Effector memory CD4-positive, alpha-beta T cell (primary cell): ENCODE data around the gene FBXL17.

ENCODE experiments used
- DNase-seq, 3 donors: peaks; one replicate each; pipeline ENCODE4 v3.0.0-alpha.2; 2020
- H3K27ac ChIP-seq: 2 replicates; pipeline ENCODE4 v1.7.0; 2013; ENCODE audit warnings: mild to moderate bottlenecking, low read length, moderate library complexity; ENCODE audit not compliant: insufficient read depth, poor library complexity, severe bottlenecking
- H3K27me3 ChIP-seq: replicated peaks from 2 replicates; pipeline ENCODE4 v1.7.0; 2013; ENCODE audit warnings: mild to moderate bottlenecking, low read length; ENCODE audit not compliant: insufficient read depth, control insufficient read depth, poor library complexity, severe bottlenecking
- H3K36me3 ChIP-seq: 2 replicates; pipeline ENCODE4 v1.7.0; 2013; ENCODE audit warnings: mild to moderate bottlenecking, low read length, moderate library complexity; ENCODE audit not compliant: control insufficient read depth, insufficient read depth
- H3K4me1 ChIP-seq: 2 replicates; pipeline ENCODE4 v1.7.0; 2013; ENCODE audit warnings: low read length, mild to moderate bottlenecking; ENCODE audit not compliant: control insufficient read depth, insufficient read depth, poor library complexity, severe bottlenecking
- H3K4me3 ChIP-seq: 2 replicates; pipeline ENCODE4 v1.7.0; 2013; ENCODE audit warnings: low read length, low read depth, mild to moderate bottlenecking; ENCODE audit not compliant: insufficient read depth, poor library complexity, severe bottlenecking
- H3K9me3 ChIP-seq: 2 replicates; pipeline ENCODE4 v1.7.0; 2013; ENCODE audit warnings: mild to moderate bottlenecking, low read length, moderate library complexity; ENCODE audit not compliant: control insufficient read depth

Gene FBXL17

GRCh38 chr5:107930891-107931290 is 451.0 kb downstream of the FBXL17 start:
- no peaks in the 10 kb centered on the region for H3K27me3 ChIP-seq
- DNase-seq: no peak
- no peaks in the 10 kb centered on the region for H3K9me3 ChIP-seq
- H3K36me3 ChIP-seq: no peaks in the 10 kb centered on the region
- H3K27ac ChIP-seq: no peak overlapping the region
- no peak overlapping the region for H3K4me3 ChIP-seq
- no peaks in the 10 kb centered on the region for H3K4me1 ChIP-seq

- no peaks in the 10 kb centered on the region for H3K9me3 ChIP-seq
- H3K4me1 ChIP-seq: no peaks in the 10 kb centered on the region
- H3K36me3 ChIP-seq: no peaks in the 10 kb centered on the region
- DNase-seq: no peak
- no peaks in the 10 kb centered on the region for H3K27me3 ChIP-seq
- H3K27ac ChIP-seq: no peak overlapping the region
- H3K4me3 ChIP-seq: no peak overlapping the region
Observed at GRCh38 chr5:107930092-107930491, 451.8 kb downstream of the FBXL17 start.

DNA sequence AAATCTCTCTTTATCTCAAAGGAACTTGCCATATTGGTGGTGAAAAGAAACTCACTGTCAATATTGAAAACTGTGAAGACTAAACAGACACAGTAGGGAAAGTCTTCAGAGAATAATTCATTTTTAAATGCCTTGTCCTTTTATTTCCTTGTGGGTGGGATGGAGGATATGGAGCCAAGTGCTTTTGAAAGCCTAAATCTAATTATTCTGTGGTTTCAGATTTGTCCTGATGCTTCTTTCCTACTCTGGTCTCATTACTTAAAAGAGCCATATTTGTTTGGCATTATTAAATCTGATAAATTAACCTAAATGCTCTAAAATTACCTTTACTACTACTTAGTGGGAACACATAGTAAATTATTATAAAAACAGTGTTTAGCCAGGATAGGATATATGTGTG is 452.8 kb downstream of the FBXL17 start:
- H3K36me3 ChIP-seq: no peaks in the 10 kb centered on the region
- H3K27ac ChIP-seq: no peak overlapping the region
- H3K4me3 ChIP-seq: no peak overlapping the region
- no peaks in the 10 kb centered on the region for H3K4me1 ChIP-seq
- H3K9me3 ChIP-seq: no peaks in the 10 kb centered on the region
- no peak for DNase-seq
- no peaks in the 10 kb centered on the region for H3K27me3 ChIP-seq

- Histone ChIP-seq H3K36me3 (no peaks in the 10 kb centered on the region), H3K4me1 (no peaks in the 10 kb centered on the region), H3K27me3 (no peaks in the 10 kb centered on the region), H3K4me3 (no peak overlapping the region), H3K27ac (no peak overlapping the region), H3K9me3 (no peaks in the 10 kb centered on the region)
- no peak for DNase-seq
Observed at GRCh38 chr5:107926121-107926520, 455.8 kb downstream of the FBXL17 start.

GRCh38 chr5:107925200-107925599 is 456.7 kb downstream of the FBXL17 start:
- H3K4me1 ChIP-seq: no peaks in the 10 kb centered on the region
- no peaks in the 10 kb centered on the region for H3K27me3 ChIP-seq
- H3K36me3 ChIP-seq: no peaks in the 10 kb centered on the region
- H3K9me3 ChIP-seq: no peaks in the 10 kb centered on the region
- H3K27ac ChIP-seq: no peak overlapping the region
- DNase-seq: no peak
- no peak overlapping the region for H3K4me3 ChIP-seq

DNA sequence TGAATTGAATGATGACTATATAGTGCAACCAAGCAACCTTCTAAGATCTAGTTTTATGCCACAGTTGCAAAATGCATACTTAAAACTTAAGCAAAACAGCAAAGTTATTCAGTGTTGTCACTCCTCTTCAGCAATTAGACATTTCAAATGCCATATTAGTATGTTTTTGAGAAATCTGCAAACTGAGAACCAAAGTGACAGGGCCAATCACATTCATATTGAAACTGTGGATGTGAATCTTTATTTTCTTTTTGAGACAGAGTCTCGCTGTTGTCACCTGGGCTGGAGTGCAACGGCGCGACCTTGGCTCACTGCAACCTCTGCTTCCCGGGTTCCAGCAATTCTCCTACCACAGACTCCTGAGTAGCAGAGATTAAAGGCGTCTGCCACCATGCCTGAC is 461.9 kb downstream of the FBXL17 start:
- Histone ChIP-seq H3K4me3 (no peak overlapping the region), H3K27ac (no peak overlapping the region), H3K4me1 (no peaks in the 10 kb centered on the region), H3K27me3 (no peaks in the 10 kb centered on the region), H3K9me3 (no peaks in the 10 kb centered on the region), H3K36me3 (no peaks in the 10 kb centered on the region)
- DNase-seq: no peak

DNA sequence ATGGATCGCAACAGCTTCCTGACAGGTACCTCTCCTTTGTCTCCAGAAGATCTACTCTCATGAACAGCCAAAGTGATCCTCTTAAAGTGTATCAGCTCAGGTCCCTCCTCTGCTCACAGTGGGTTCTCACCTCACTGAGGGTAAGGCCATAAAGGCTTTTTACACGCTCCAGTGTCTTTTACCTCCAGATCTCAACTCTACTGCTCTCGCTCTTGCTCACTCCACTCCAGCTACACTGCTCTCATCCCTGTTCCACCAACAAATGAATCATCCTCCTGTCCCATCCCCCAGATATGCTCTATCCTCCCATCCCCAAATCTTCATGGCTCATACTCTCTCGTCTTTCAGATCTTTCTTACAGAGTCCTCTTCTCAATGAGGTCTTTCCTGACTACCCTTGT is 462.5 kb downstream of the FBXL17 start:
- no peaks in the 10 kb centered on the region for H3K9me3 ChIP-seq
- no peaks in the 10 kb centered on the region for H3K36me3 ChIP-seq
- no peak for DNase-seq
- H3K27ac ChIP-seq: no peak overlapping the region
- no peaks in the 10 kb centered on the region for H3K27me3 ChIP-seq
- H3K4me3 ChIP-seq: no peak overlapping the region
- no peaks in the 10 kb centered on the region for H3K4me1 ChIP-seq

DNA sequence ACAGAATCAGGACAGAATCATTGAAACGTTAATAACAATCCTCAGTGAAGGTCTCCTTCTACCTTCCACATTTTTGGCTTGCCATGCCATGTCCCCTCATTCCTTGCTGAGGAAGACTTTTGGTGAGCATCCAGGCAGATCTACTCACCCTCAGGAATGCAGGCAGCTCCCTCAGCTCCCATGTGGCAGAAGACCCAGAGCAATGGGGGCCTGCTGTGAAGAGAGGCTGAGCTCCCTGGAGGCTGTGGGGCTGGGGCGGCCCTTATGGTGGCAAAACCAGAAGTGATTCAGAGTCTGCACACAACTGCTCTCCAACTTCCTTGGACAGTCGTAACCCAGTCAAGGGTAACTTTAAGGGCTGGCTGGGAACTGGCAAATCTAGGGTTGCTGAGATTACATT is 463.9 kb downstream of the FBXL17 start:
- Histone ChIP-seq H3K4me1 (no peaks in the 10 kb centered on the region), H3K9me3 (no peaks in the 10 kb centered on the region), H3K4me3 (no peak overlapping the region), H3K27me3 (no peaks in the 10 kb centered on the region), H3K36me3 (no peaks in the 10 kb centered on the region), H3K27ac (no peak overlapping the region)
- no peak for DNase-seq

DNA sequence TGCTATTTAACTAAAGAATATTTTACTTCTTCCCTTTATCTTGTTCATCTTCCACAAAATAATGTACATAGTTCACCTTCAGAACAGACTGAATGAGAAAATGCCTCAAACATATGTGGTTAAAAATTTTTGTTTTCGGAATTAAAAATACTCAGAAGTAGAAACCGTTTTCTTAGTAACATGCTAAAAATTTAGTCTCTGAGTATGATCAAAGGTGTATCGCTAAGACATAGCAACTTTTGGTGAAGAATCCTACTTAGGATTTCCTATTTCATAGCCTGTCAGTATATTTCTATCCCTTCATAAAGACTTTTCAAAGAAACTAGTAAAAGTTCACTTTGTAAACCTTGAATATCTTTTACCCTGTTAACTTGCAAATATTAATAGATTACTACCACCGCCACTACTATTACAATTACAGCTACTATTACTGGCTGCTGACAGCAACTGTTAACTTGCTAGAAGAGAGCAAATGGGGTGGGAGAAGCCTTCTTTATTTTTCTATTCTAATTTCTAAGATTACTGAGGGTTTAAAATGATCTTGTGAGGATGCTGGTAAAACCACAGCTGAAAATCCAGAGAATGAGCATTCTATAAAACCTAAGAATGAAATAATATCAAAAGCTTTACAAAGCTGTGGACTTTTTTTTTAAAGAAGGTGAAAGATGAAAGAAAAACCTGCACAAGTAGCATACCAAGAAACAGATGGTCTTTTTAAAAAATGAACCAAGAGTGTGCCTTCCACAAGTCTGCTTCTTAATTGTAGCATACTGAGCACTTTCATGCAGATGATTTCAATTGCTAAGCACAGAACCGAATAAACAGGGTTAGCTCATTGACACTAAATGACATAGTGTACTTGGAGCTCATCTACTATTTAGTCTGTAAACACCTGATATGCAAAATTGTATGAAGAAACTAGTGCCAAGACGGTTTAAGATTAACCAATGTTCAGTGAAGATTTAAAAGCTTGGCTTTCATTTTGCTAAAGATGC is 464.9 kb downstream of the FBXL17 start:
- Histone ChIP-seq H3K27ac (no peak overlapping the region), H3K4me3 (no peak overlapping the region), H3K9me3 (no peaks in the 10 kb centered on the region), H3K36me3 (no peaks in the 10 kb centered on the region), H3K27me3 (no peaks in the 10 kb centered on the region), H3K4me1 (no peaks in the 10 kb centered on the region)
- DNase-seq: no peak

- H3K27me3 ChIP-seq: no peaks in the 10 kb centered on the region
- H3K9me3 ChIP-seq: no peaks in the 10 kb centered on the region
- no peak for DNase-seq
- H3K4me1 ChIP-seq: no peaks in the 10 kb centered on the region
- no peak overlapping the region for H3K27ac ChIP-seq
- H3K36me3 ChIP-seq: no peaks in the 10 kb centered on the region
- no peak overlapping the region for H3K4me3 ChIP-seq
Observed at GRCh38 chr5:107915176-107915812, 466.6 kb downstream of the FBXL17 start.
